Stimulated activated CD4-positive, alpha-beta T cell treated with anti-CD3 and anti-CD28 coated beads, TNF-alpha, amount 100 ng/mL, for 48 hours (primary cell): ENCODE results near the gene RTN4RL1.
"Not testable (repeated sequence)": the region's sequence is repeated elsewhere in the genome, so short reads cannot be mapped to it uniquely, and the experiment has no call there.

Experiments
- DNase-seq, 3 donors: peaks; one replicate each; pipeline ENCODE4 v3.0.0-alpha.2; 2020; ENCODE audit warnings: low read depth in 3 of 3

RTN4RL1 gene

DNA sequence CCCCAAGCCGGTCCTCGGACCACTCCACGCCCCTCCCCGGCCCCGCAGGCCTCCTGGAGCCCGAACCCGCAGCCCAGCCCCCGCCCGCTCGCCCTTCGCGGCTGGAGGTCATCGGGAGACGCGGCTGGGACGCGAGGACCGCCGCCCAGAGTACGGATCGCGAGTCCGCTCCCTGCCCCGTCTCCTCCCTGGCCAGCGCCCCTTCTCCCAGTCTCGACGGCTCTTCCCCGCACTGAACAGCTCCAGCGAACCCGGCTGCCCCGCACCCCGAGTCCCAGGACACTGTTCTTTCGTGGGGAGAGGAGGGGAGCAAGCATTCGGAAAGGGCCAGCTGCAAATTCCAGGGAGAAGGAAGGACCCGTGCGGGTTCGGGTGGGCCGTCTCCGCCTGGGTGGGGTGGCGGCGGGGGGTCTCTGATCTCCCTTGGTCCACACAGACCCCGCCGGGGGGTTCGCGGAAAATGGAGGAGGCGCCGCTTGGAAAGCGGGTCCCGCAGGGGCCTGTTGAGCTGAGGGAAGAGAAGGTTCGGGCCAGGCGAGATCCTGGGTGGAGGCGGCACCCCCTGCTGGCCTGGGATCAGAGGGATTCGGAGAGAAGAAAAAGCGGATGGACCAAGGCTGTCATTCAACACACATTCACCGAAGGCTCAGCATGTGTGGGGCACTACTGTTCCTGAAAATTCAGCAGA is 632 bp upstream of the RTN4RL1 start:
- DNase-seq = no peak

DNA sequence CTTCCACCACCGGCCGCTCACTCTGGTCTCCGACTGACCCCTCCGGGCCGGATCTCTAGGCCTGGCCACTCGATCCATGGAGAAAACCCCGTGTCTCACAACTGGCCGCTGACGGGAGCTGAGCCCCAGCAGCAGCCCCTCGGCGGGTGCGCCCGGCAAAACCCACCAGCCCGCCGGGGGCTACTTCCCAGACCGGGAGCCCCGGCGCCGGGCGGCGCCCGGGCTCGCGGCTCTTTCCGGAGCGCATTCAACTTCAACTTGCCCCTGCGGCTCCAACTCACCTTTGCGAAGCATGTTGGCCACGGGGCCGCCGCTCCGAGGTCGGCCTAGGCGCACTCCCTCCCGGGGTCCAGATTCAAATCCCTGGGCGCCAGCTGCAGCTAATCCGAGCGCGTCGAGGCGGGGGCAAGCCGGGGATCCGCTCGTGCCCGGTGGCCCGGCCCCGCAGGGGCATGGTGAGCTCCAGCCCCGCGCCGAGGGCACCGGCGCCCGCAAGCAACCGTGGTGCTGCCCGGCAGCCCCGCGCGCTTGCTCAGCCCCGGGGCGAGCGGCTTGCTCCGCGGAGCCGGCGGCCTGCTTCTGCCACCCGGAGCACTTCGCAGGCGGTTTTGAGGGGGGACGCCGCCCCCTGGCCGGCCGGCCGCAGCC is 438 bp downstream of the RTN4RL1 start:
- DNase-seq = no peak

DNA sequence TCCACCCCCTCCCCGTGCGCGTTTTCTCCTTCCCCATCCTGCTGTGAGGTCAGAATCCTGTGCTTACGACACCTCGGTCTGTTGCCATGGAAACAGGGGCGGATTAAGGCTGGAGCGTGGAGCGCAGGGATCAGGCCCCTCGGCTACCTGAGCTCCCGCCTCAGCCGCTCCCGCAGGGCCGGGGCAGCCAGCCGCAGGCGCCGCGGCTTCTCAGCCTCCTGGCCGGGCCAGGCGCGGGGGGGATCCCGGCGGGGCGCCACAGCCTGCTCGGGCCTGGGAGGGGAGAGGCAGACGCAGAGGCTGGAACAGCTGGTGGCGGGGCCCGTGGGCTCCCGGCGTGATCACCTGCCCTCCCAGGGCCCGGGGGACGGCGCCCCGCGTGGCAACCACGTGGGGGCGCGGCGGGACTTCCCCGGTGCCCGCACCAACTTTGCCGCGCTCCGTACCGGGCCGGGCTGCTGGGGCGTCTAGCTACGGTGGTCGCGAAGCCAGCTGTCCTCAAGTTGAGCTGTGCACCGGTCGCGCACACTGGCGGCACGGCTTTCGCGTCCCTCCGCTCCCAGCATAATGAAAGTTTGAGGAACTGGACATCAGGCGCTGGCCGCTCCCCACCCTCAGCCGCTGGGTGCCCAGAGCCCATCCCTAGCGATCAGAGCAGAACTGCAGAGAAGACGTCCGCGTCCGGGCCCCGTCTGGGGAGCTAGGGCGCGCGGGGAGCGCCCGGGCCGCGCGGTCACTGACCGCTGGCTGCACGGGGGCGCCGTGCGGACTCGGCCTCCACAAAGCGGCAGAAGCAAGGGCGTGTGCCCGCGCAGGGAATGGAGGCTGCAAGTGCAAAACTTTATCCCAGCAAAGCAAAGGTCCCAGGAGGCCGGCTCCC is 1.2 kb downstream of the RTN4RL1 start:
- no peak for DNase-seq

DNA sequence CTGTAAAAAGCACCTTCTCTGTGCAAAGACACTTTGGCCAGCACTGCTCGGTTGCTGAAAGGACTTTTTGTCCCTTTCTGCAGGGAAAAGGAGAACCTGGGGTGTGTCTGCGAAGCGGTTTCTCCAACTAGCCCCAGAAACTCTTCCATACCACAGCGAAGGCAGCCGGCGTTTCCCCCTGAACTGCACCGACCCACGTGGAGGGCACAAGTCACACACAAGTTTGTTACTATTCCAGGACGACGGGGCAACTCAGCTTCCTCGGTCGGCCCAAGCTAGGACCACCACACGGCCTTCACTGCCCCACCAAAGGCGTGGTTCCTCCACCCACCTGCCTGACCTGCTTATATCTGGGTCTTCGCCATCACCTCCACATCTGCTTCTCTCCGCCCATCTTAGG is 1.9 kb downstream of the RTN4RL1 start:
- DNase-seq = no peak

DNA sequence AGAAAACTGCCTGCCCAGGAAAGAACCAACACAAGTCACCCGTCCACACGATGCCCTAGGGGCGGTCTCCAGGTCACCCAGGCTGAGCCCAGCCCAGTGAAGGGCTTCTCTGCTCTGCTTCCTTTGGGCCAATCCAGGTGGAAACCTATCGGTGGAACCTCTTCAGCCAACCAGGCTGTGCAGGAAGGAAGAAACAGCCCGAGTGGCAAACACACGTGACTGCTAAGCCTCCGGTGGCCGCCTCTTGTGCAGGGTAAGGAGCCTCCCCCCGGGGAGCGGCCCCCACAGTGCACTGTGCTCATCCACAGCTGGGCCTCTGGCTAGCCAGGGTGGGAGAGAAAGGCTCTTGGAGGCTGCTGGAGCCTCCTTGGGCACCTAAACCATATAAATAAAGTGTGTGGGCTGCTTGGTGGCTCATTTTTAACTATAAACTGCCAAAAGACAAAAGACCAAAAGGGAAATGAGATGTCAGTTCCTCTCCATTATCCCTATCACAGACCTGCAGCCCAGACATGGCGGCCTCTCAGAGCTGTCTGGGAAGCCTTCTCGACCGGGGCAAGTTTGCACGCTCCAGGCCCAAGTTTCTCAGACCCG is 2.4 kb downstream of the RTN4RL1 start:
- DNase-seq = no peak

DNA sequence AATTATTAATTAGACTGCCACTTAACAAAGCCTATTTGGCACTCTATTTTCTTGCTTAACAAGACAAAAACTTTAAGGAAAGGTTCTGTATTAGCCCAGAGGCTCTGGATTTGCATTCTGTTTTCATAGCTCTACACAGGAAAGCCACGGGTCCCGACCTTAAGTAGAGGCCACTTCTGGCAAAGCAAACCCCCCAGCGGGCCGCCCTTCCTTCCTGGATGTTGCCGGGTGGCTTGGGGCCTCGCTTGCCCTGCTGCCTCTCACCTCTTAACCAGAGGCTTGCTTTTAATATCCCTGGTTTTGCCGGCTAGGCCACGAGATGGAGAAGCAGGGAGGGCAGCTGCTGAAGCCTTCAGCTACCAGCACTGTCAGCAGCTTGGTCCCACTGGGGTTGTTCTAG is 4.4 kb downstream of the RTN4RL1 start:
- no peak for DNase-seq

DNA sequence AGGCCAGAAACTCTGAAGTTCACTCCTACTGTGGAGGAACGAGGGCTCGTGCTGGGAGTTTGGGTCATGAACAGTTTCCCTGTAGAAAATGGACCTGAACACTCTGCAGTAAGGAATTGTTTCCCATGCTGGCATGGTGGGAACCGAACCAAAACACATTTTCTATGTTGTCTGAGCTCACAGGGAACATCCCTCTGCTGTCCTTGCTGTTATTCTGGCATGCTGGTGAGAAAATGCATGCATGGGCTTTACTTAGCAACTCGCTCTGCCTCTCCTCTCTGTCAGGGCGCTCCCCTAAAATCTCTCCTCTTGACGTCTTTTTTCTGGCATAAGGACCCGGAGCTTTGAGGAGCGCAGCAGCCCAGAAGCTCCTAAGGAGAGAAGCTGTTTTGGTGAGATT is 5.4 kb downstream of the RTN4RL1 start:
- DNase-seq = no peak

DNA sequence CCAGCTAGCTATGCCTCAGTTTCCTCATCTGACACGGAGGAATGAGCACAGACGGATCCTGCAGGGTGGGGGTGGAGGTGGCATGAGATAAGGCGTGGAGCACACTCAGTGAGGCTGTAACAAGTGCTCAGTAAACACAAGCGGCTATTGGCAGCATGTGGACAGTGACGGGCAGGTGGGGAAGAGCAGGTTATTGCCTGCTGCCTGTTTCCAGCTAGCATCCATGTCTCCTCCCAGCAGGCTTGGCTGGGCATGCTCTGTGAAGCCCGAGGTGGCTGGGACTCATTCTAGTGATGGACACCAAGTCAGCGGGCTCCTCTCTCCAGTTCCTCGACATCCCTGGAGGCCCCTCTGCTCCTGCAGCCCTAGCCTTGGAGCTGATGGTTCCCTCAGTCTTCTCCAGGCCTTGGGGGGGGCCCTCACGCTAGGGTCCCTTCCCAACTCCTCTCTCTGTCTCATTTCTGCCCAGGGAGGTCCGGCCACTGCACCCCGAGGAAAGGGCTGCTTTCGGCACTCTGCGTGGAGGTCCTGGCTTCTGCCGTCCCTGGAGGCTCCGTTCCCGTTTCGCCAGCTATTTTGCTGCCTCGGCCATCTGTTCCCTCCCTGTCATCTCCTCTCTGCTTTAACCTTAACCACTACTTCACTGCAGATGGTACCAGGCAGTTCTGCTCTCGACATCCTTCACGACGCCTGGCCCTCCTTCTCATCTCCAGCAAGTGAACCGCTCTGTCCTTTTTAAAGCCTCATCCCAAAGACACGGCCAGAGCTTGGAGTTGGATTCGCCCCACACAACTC is 6.2 kb downstream of the RTN4RL1 start:
- DNase-seq = no peak

DNA sequence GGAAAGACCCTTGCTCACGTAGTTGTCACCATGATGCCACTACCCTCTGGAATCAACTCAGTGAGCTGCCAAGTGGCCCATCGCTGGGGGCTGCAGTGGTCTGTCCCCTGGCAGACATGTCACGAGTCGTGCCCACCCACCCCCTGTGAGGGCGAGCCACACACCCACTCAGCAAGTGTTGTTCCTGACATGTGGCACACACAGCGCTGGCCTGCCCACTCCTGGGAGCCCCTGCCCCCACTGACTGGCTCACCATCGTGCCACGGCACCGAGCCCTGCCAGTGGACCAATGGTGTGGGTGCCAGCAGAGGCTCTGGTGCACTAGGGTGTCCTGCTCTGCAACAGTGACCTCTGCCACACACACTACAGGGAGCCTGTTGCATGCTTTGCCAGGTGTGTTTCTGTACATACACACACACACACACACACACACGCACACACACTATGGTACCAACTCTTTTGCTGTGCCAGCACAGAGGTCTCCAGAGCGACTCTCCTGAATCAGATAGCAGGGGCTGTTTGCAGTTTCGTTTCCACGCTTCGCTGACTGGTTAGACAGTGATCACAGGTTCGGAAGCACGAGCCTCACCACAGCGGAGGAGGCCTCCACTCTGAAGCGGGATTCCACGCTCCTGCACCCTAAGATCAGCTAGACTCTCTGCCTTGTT is 7.7 kb downstream of the RTN4RL1 start:
- no peak for DNase-seq

DNA sequence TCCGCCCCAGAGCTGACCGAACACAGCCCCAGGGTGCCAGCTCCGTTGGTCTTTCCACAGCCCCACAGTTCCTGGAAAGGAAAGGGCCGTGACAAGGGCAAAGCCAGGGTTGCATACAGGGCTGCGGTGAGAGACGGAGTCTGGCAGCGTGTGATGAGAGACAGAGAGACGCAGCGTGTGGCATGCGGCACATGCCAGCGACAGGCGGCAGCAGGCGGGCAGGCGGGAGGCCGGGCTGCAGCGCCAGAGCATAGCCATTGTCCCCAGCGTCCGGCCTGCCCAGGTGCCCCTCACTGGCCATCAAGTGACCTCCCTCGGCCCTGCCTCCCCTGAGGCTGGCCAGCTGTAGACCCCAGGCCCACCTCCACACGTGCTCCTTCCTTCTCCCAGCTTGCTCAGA is 8.6 kb downstream of the RTN4RL1 start:
- no peak for DNase-seq

DNA sequence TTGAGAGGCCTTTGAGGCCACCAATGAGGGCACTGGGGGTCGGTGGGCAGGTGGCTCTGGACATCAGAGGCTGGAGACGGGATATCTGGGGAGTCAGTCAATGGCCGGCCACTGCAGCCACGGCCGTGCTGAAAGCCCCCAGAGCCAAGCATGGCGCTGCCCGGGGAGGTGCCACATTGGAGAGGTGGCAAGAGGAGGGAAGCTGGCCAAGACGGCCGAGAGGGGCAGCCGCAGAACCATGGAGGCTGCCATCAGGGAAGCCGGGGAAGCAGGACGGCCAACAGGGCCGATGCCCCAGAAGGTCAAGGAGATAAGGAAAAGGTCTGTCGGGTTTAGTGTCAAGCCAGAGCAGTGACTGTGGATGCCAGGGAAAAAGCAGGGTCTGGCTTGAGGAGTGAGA is 9.8 kb downstream of the RTN4RL1 start:
- DNase-seq = no peak

DNA sequence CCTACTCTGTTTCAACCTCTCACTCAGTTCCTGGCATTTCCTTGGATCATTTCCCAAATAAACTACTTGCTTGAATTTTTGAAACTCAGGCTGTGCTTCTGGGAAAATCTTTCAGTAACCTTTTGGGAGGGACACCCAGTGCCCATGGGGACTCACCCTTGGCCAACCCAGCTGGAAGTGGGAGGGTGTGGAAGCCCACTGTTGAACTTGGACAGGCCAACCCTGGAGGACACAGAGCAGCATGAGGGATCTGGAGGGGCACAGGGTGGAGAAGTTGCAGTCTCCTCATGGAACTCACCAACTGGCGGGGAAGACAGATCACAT is 11.2 kb downstream of the RTN4RL1 start:
- no peak for DNase-seq

DNA sequence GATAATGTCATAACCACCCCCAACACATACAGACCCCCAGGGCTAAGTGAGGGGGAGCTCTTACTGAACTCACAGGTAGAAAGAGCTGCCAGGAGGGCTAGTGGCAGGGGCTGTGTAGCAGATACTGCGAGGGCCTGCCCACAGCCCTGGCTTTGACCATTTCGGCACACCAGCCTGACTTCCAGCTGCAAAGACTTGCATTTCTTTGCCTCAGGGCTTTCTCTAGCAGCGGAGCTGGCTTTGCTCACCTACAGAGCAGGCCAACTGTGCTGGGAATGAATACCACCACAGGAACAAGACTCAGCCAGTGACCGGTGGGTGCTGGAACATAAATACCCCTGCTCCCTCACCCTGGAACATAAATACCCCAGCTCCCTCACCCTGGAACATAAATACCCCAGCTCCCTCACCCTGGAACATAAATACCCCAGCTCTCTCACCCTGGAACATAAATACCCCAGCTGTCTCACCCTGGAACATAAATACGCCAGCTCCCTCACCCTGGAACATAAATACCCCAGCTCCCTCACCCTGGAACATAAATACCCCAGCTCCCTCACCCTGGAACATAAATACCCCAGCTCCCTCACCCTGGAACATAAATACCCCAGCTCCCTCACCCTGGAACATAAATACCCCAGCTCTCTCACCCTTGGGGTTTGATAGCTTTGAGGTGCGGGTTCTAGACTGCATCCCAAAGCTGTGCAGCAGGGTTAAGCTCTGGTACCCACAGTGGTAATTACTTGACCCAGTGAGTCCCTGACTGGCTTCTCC is 11.7 kb downstream of the RTN4RL1 start:
- DNase-seq = not testable (repeated sequence)

DNA sequence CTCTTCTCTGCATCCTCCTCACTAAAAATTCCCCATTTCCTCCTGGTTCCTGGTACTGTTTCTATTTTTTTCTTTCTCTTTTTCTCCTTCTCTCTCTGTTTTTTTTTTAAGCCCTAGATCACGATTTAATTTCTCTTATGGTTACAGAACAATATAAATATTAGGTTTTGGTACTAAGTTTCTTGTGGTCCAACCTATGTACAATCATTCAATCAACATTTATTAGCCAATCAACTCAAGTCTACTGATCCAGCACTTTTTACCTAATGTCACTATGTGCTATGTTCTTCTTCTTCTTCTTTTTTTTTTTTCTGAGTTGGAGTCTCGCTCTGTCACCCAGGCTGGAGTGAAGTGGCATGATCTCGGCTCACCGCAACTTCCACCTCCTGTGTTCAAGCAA is 12.6 kb downstream of the RTN4RL1 start:
- no peak for DNase-seq

DNA sequence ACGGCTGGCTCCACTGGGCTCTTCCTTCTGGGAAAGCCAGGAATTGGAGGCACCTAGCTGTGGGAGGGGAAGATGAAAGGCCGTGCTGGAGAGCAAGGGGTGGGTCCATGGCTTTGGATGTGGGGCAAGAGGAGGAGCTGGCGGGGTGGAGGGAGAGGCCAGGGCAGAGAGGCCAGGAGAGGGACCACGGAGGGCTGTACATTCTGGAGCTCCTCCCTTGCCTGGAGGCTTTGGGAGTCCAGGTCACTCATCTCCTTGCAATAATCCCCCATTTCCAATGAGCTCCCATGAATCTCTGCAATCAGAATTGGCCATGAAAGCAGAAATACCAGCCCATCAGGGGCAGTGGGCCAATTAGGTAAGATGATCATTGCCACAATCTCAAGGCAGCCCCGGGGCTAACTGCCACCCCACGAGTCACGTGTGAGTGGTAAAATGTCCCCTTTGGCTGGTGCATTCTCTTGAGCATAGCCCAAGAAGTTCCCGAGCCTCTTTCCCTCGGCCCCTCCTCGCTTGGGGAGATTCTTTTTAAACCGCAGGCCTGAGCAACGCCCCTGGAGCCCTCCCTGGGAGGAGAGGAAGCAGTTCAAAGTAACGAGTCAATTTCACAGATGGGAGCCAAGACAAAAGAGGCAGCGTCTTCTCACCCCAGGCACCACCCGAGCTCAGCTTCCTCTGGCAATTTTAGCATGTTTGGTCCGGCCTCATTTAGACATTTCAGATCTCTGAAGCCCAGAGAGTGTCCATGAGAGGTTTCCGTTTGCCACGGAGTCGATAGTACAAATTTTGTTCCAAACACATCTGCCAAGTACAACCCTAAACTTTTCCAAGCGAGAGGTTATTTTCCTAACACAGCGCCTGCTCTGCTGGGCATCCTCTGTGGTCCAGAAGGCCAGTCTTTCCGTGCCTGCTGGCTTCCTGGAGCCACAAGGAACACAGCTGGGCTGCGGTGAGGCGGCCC is 13.4 kb downstream of the RTN4RL1 start:
- no peak for DNase-seq

DNA sequence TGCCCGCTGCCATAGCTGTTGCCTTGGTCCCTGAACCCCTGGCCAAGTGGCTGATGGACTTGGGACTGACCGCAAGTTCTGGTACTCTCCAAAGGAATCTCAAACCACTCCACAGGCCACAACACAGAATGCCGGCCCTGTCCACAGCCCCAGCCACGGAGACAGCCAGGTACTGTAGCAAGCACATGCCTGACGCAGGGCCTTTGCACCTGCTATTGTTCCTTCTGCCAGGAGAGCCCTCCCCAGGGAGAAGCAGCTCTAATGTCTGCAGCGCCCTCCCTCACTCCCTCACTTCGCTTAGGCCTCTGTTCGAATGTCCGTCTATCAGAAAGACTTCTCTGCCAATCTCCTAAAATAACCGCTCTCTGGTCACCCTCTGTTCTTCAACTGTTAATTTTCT is 15.4 kb downstream of the RTN4RL1 start:
- no peak for DNase-seq

DNA sequence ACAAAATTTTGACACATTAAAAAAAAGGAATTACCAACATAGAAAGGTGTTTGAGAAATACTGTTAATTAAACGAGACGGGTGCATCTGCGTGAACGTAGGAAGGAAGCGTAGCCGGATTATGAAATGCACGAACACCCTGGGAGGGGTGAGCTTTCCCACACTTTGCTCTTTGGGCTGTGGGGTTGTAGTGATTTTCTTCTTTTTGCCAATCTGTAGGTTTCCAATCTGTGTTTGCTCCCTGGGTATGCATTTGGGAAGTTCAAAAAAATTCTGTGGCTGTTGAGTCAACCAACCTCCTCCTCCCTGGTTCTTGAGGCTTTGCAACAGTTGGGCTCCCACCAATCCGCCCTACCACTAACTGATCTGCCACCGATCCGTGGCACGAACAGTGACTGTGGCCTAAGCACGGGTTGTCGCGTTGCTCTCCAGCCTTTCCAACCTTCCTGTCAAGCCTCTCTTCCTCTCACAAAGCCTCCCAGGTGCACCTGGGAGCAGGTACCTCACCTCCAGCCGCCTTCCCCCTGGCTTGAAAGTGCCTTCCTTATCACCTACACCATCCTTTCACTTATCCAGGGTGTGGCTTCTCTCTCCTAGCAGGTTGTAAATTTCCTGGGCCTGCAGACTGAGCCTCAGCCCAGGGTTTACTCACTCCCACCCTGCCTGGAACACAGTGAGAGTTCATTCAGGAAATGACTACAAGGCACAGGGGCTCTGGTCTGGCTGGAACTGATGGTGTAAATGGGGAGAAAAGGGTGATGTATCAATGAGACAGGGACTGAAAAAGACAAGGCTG is 16.6 kb downstream of the RTN4RL1 start:
- DNase-seq = no peak

DNA sequence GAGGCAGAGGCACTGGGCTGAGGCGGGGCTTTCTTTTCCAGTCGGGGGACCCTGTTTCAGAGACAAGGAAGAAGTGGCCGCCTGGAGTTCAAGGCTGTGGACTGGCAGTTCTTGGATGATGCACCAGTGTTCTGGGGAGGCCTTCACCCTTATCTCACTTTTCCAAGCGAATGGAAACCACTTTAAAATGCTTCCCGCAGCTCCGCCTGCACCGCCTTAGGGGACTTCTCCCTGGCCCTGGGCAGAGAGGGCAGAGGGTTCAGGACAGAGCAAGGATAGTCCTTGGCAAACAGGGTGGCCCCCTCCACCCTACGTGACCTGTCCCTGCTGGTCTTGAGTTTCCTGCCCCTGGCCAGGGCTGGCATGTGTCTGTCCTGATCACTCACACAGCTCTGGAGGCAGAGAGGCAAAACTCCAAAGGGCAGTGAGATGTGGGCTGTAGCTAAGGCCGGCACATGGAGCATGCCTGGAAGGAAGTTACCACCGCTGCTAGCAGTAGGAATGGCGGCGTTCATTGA is 20.6 kb downstream of the RTN4RL1 start:
- no peak for DNase-seq
